Gastroesophageal sphincter (tissue), 3 donors: ENCODE data around the gene PSMB9.

Experiments used
- EP300 ChIP-seq: sonication (generic); formaldehyde crosslinking; IDR thresholded peaks from one replicate; pipeline ENCODE4 v1.6.1; 2017; ENCODE audit warnings: antibody characterized with exemption, mild to moderate bottlenecking
- POLR2A ChIP-seq, 2 donors: fragments of 450-650 bp; IDR thresholded peaks; one replicate each; pipeline ENCODE4 v1.6.1; 2017; ENCODE audit warnings: antibody characterized with exemption in 2 of 2, mild to moderate bottlenecking in 2 of 2, moderate library complexity in 1 of 2
- POLR2AphosphoS5 ChIP-seq: sonication (generic); formaldehyde crosslinking; IDR thresholded peaks from one replicate; pipeline ENCODE4 v1.6.1; 2017; ENCODE audit warnings: antibody characterized with exemption
- TF ChIP-seq, protein P1 (sequence below), 4 experiments: fragments of 200-600 bp in 2 of 4; fragments of 450-650 bp in 2 of 4; sonication (generic) in 1 of 4; IDR thresholded peaks; one replicate each; pipeline ENCODE4 v1.5.1; 2017 to 2019; ENCODE audit warnings: antibody characterized with exemption in 4 of 4, mild to moderate bottlenecking in 2 of 4, moderate library complexity in 2 of 4

DNA sequence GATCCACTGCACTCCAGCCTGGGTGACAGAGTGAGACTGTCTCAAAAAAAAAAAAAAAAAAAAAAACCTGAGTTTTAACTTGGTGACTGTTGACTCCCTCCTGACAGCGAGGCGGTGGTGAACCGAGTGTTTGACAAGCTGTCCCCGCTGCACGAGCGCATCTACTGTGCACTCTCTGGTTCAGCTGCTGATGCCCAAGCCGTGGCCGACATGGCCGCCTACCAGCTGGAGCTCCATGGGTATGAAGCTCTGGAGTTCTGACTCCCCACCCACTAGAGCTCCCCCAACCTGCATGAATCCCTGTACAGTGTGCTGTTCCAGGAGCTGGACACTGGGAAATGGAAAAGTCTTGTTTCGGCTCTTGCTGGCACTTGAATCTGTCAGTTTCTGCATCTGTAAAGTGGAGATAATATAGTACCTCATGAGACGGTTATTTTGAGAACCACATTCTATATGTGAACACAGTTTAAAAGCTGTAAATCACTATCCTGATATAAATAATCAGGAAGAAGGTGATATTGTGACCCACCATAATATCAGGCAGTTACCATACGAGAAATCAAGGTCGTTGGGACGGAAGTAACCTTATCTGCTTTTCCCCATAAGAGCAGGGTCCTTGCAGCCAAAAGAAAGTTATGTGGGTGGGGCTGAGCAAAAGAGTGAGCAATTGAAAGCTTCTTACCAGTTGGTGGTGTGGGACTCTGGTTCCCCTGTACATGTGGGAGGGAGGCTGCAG is 3.3 kb downstream of the PSMB9 start:
- TF ChIP-seq POLR2A (IDR thresholded peaks at IDR 0.05): no peak
- TF ChIP-seq, protein P1, sequence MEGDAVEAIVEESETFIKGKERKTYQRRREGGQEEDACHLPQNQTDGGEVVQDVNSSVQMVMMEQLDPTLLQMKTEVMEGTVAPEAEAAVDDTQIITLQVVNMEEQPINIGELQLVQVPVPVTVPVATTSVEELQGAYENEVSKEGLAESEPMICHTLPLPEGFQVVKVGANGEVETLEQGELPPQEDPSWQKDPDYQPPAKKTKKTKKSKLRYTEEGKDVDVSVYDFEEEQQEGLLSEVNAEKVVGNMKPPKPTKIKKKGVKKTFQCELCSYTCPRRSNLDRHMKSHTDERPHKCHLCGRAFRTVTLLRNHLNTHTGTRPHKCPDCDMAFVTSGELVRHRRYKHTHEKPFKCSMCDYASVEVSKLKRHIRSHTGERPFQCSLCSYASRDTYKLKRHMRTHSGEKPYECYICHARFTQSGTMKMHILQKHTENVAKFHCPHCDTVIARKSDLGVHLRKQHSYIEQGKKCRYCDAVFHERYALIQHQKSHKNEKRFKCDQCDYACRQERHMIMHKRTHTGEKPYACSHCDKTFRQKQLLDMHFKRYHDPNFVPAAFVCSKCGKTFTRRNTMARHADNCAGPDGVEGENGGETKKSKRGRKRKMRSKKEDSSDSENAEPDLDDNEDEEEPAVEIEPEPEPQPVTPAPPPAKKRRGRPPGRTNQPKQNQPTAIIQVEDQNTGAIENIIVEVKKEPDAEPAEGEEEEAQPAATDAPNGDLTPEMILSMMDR (IDR thresholded peaks at IDR 0.05): no peak
- no peak for TF ChIP-seq POLR2AphosphoS5
- no peak for TF ChIP-seq EP300
